HUES48 (cell line): ENCODE results near the gene GHDC.
"Not testable (repeated sequence)": the region's sequence is repeated elsewhere in the genome, so short reads cannot be mapped to it uniquely, and the experiment has no call there.

Source experiments
- H3K27ac ChIP-seq: one replicate; pipeline ENCODE4 v1.7.0; 2013; ENCODE audit warnings: low read depth, low read length, inconsistent platforms
- H3K27me3 ChIP-seq: 2 replicates; pipeline ENCODE4 v1.6.1; 2013; ENCODE audit warnings: mild to moderate bottlenecking, low read length; ENCODE audit not compliant: control insufficient read depth, insufficient read depth
- H3K36me3 ChIP-seq: 2 replicates; pipeline ENCODE4 v1.6.1; 2013; ENCODE audit warnings: low read length; ENCODE audit not compliant: control insufficient read depth, insufficient read depth
- H3K4me1 ChIP-seq: 2 replicates; pipeline ENCODE4 v1.6.1; 2013; ENCODE audit warnings: mild to moderate bottlenecking, low read length; ENCODE audit not compliant: control insufficient read depth, insufficient read depth
- H3K4me3 ChIP-seq: 2 replicates; pipeline ENCODE4 v1.5.1; 2013; ENCODE audit warnings: mild to moderate bottlenecking, low read depth, low read length
- H3K9ac ChIP-seq: 2 replicates; pipeline ENCODE4 v1.6.1; 2013; ENCODE audit warnings: mild to moderate bottlenecking, low read depth, low read length, moderate library complexity
- H3K9me3 ChIP-seq: 2 replicates; pipeline ENCODE4 v1.6.1; 2013; ENCODE audit warnings: low read length; ENCODE audit not compliant: control insufficient read depth, insufficient read depth

GHDC gene

GRCh38 chr17:42227849-42228700, 33.8 kb upstream of the GHDC start:
- no peak overlapping the region for H3K27ac ChIP-seq
- H3K4me1 ChIP-seq = no peaks in the 10 kb centered on the region
- H3K4me3 ChIP-seq = no peak overlapping the region
- peaks cover 18% of the 10 kb centered on the region for H3K36me3 ChIP-seq
- no peaks in the 10 kb centered on the region for H3K9me3 ChIP-seq
- H3K27me3 ChIP-seq = no peaks in the 10 kb centered on the region
- no peak overlapping the region for H3K9ac ChIP-seq

DNA sequence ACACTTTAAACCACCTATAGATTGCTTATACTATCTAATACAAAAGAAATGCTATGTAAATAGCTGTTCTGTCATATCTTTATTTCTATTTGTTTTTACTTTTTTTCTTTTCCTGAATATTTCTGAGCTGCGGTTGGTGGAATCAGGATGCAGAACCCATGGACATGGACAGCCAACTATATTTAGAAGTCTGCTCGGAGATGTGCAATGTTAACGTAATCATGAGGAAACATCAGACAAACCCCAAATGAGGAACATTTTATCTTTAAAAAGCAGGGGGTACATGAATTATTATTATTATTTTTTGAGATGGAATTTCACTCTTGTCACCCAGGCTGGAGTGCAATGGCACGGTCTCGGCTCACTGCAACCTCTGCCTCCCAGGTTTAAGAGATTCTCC, 31.4 kb upstream of the GHDC start:
- Histone ChIP-seq H3K36me3 (peaks cover 25% of the 10 kb centered on the region), H3K9ac (no peak overlapping the region), H3K27ac (no peak overlapping the region), H3K4me3 (no peak overlapping the region), H3K27me3 (no peaks in the 10 kb centered on the region), H3K4me1 (no peaks in the 10 kb centered on the region), H3K9me3 (no peaks in the 10 kb centered on the region)

DNA sequence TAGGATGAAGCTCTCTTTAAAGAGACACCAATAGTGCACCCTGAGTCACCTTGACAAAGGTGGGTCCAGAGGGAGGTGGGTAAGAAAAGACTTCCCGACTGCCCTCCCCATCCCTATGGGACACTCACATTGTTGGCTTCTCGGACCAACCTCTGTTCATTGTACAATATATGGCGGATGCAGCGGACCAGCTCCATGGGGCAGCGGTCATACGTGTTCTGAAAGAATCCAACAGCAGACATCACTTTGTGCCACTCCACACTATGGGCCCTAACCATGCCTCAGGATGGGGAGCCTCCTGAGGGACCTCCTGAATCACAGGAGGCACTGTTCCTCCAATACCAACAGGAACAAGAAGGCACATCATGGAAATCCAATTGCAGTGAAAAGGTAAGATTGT, 30.4 kb upstream of the GHDC start:
- Histone ChIP-seq H3K4me3 (no peak overlapping the region), H3K27me3 (no peaks in the 10 kb centered on the region), H3K4me1 (no peaks in the 10 kb centered on the region), H3K27ac (no peak overlapping the region), H3K9me3 (no peaks in the 10 kb centered on the region), H3K36me3 (peaks cover 25% of the 10 kb centered on the region), H3K9ac (no peak overlapping the region)

DNA sequence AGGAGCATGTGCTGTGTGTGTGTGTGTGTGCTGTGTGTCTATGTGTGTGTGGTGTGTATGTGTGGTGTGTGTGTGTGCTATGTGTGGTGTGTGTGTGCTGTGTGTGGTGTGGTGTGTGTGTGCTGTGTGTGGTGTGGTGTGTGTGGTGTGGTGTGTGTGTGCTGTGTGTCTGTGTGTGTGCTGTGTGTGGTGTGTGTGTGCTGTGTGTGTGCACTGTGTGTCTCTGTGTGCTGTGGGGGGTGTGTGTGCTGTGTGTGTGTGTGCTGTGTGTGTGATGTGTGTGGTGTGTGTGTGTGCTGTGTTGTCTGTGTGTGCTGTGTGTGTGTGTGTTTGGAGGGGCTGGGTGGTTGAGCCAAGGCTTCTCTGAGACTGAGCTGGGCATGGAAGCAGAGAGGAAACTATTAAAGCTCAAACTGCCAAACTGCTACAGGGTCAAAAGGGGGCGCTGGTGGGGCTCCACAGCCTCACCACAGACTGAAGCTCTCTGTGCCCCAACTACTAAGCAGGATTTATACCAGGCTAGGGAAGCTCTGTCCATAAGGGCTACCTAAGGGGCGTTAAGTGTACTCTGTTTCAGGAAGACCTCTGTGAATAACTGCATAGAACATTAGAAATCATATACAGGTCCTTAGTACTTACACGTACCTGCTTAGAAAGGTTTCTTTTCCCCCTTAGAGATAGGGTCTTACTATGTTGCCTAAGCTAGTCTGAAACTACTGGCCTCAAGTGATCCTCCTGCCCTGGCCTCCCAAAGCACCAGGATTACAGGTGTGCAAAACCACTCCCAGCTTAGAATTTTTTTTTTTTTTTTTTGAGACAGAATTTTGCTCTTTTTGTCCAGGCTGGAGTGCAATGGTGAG, 27.8 kb upstream of the GHDC start:
- H3K27ac ChIP-seq = no peak overlapping the region
- peaks cover 38% of the 10 kb centered on the region for H3K36me3 ChIP-seq
- no peaks in the 10 kb centered on the region for H3K9me3 ChIP-seq
- no peak overlapping the region for H3K9ac ChIP-seq
- H3K27me3 ChIP-seq = no peaks in the 10 kb centered on the region
- H3K4me3 ChIP-seq = no peak overlapping the region
- no peaks in the 10 kb centered on the region for H3K4me1 ChIP-seq

GRCh38 chr17:42219280-42219679, 25.0 kb upstream of the GHDC start:
- H3K4me1 ChIP-seq = not testable (repeated sequence)

GRCh38 chr17:42214156-42214555, 19.9 kb upstream of the GHDC start:
- Histone ChIP-seq H3K36me3 (peaks cover 76% of the 10 kb centered on the region), H3K4me1 (no peaks in the 10 kb centered on the region), H3K9me3 (no peaks in the 10 kb centered on the region), H3K27me3 (no peaks in the 10 kb centered on the region), H3K4me3 (no peak overlapping the region), H3K27ac (no peak overlapping the region), H3K9ac (no peak overlapping the region)

More at GRCh38 chr17:42219280-42219679, 25.0 kb upstream of the GHDC start:
- H3K9ac ChIP-seq, H3K27me3 ChIP-seq, H3K4me3 ChIP-seq, H3K9me3 ChIP-seq, H3K27ac ChIP-seq: not testable (repeated sequence)
- peaks cover 56% of the 10 kb centered on the region for H3K36me3 ChIP-seq

- H3K36me3 ChIP-seq = peaks cover 74% of the 10 kb centered on the region
- H3K9ac ChIP-seq = no peak overlapping the region
- no peak overlapping the region for H3K27ac ChIP-seq
- H3K4me3 ChIP-seq = no peak overlapping the region
- H3K4me1 ChIP-seq = no peaks in the 10 kb centered on the region
- no peaks in the 10 kb centered on the region for H3K9me3 ChIP-seq
- no peaks in the 10 kb centered on the region for H3K27me3 ChIP-seq
Observed at GRCh38 chr17:42212382-42212781, 18.1 kb upstream of the GHDC start.

- H3K4me1 ChIP-seq, H3K9me3 ChIP-seq, H3K4me3 ChIP-seq, H3K9ac ChIP-seq, H3K27me3 ChIP-seq, H3K27ac ChIP-seq: not testable (repeated sequence)
- H3K36me3 ChIP-seq = peaks cover 74% of the 10 kb centered on the region
Observed at GRCh38 chr17:42211921-42212341, 17.6 kb upstream of the GHDC start.

GRCh38 chr17:42210046-42210445, 15.8 kb upstream of the GHDC start:
- Histone ChIP-seq H3K27me3 (no peaks in the 10 kb centered on the region), H3K9ac (no peak overlapping the region), H3K4me3 (no peak overlapping the region), H3K36me3 (peaks cover 70% of the 10 kb centered on the region), H3K9me3 (no peaks in the 10 kb centered on the region), H3K27ac (no peak overlapping the region), H3K4me1 (no peaks in the 10 kb centered on the region)

GRCh38 chr17:42206153-42206612, 11.9 kb upstream of the GHDC start:
- not testable (repeated sequence) for H3K9me3 ChIP-seq, H3K9ac ChIP-seq, H3K4me1 ChIP-seq, H3K27me3 ChIP-seq, H3K27ac ChIP-seq, H3K4me3 ChIP-seq
- peaks cover 76% of the 10 kb centered on the region for H3K36me3 ChIP-seq

DNA sequence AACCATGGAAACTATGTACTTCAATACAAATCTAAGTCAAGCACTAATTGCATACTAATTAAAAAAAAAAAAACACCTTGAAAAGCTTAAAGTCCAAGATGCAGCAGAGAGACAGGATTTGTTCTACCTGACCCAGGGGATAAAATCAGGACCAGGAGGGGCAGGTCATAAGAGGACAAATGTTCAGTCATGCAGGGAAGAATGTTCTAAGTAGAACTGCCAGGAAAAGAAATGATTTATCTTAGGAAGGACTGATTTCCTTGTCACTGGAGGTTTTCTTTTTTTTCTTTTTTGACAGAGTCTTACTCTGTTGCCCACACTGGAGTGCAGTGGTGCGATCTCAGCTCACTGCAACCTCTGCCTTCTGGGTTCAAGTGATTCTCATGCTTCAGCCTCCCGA, 9.1 kb upstream of the GHDC start:
- Histone ChIP-seq H3K4me1 (no peaks in the 10 kb centered on the region), H3K27ac (no peak overlapping the region), H3K9me3 (no peaks in the 10 kb centered on the region), H3K36me3 (peaks cover 68% of the 10 kb centered on the region), H3K9ac (no peak overlapping the region), H3K27me3 (no peaks in the 10 kb centered on the region), H3K4me3 (no peak overlapping the region)
